Gastrocnemius medialis (tissue), 4 donors: ENCODE data around the gene PCSK5. TPM values are rescaled to one million over a fixed set of nuclear protein-coding genes. Genes with fewer than 3 reads are reported as not detected.

Experiments
- ATAC-seq, 2 donors: fragments of 150-250 bp; one replicate each; pipeline ENCODE4 v1.9.1; 2016
- DNase-seq, 2 donors: peaks; one replicate each; pipeline ENCODE4 v3.0.0-alpha.2; 2019
- H3K27ac ChIP-seq, 4 donors: fragments of 200-600 bp; sonication (generic); 1 replicate in 1 of 4; 2 replicates in 3 of 4; pipeline ENCODE4 v1.5.1; 2016 to 2018; ENCODE audit warnings: mild to moderate bottlenecking in 2 of 4, moderate library complexity in 1 of 4
- H3K27me3 ChIP-seq, 3 donors: fragments of 200-600 bp; sonication (generic) in 2 of 3; 1 replicate in 1 of 3; 2 replicates in 2 of 3; pipeline versions ENCODE4 v1.5.1 to v1.6.0; 2016 to 2019; ENCODE audit warnings: mild to moderate bottlenecking in 1 of 3, moderate library complexity in 1 of 3
- H3K36me3 ChIP-seq, 2 donors: fragments of 200-600 bp; sonication (generic) in 1 of 2; one replicate each; pipeline ENCODE4 v1.5.1; 2017 to 2018
- H3K4me1 ChIP-seq, 2 donors: fragments of 200-600 bp; sonication (generic) in 1 of 2; one replicate each; pipeline ENCODE4 v1.5.1; 2016 to 2017; ENCODE audit warnings: mild to moderate bottlenecking in 2 of 2
- H3K4me3 ChIP-seq, 4 donors: fragments of 200-600 bp; sonication (generic) in 3 of 4; 1 replicate in 1 of 4; 2 replicates in 3 of 4; pipeline ENCODE4 v1.5.1; 2016 to 2019; ENCODE audit warnings: mild to moderate bottlenecking in 2 of 4
- H3K9me3 ChIP-seq, 3 donors: fragments of 200-600 bp; sonication (generic) in 2 of 3; 1 replicate in 1 of 3; 2 replicates in 2 of 3; pipeline ENCODE4 v1.5.1; 2016 to 2019
- POLR2A ChIP-seq, 2 donors: fragments of 450-650 bp; IDR thresholded peaks; one replicate each; pipeline ENCODE4 v1.6.1; 2017; ENCODE audit warnings: antibody characterized with exemption in 2 of 2, mild to moderate bottlenecking in 2 of 2, moderate library complexity in 2 of 2
- in situ Hi-C, 4 donors: fragments of 200-750 bp; cut with MboI; loops; one replicate each; pipeline versions ENCODE4 v1.15.0 to v1.8.0; 2017; ENCODE audit warnings: low sequenced_read_pairs in 4 of 4
- intact Hi-C: fragments of 100-400 bp; cut with DNase I; formaldehyde crosslinking; loops from one replicate; pipeline ENCODE4 v1.15.1; 2023; ENCODE audit warnings: low total_unique reads
- total RNA-seq, 4 donors: library from RNA; depleted of rRNA; stranded (reverse); fragments of >200 nt; gene quantifications; one replicate each; pipeline versions ENCODE4 v1.1.0 to v1.2.3, GENCODE V29; 2016
- TF ChIP-seq, protein P1 (sequence below), 5 experiments: fragments of 450-650 bp in 3 of 5; fragments of 200-600 bp in 2 of 5; sonication (generic) in 2 of 5; IDR thresholded peaks in 4 of 5; conservative IDR thresholded peaks in 1 of 5; 1 replicate in 4 of 5; 2 replicates in 1 of 5; pipeline ENCODE4 v1.5.1; 2016 to 2019; ENCODE audit warnings: antibody characterized with exemption in 5 of 5, mild to moderate bottlenecking in 3 of 5, moderate library complexity in 3 of 5

Gene PCSK5
- total RNA-seq, 4 donors from 2014 or later, result 1.3 to 8.3 (median 3.2) TPM

DNA sequence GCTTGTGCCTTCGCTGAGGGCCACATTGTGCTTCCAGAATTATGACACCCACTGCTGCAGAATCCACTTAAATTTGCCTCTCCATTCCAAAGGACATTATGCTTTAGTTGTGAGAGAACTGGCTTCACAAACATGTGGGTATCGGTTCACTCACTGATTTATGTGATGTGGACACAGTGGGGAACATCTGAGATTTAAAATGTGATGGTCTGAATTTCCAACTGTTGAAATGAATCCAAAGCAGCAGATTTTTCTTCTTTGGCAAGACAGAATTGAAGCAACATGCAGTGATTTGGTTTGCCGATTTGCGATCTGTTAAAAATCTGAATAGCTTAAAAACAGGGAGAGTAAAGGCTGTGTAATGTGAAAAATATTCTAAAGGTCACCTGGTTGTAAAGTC is 20.3 kb downstream of the PCSK5 start:
- no peak overlapping the region for H3K27ac ChIP-seq
- no peak for ATAC-seq
- H3K4me1 ChIP-seq, result no peaks in the 10 kb centered on the region
- H3K27me3 ChIP-seq, result no peaks in the 10 kb centered on the region
- H3K9me3 ChIP-seq, result no peaks in the 10 kb centered on the region
- no peaks in the 10 kb centered on the region for H3K36me3 ChIP-seq
- no peak overlapping the region for H3K4me3 ChIP-seq
- no peak for DNase-seq
- TF ChIP-seq POLR2A (IDR thresholded peaks at IDR 0.05), result no peak
- TF ChIP-seq, protein P1, sequence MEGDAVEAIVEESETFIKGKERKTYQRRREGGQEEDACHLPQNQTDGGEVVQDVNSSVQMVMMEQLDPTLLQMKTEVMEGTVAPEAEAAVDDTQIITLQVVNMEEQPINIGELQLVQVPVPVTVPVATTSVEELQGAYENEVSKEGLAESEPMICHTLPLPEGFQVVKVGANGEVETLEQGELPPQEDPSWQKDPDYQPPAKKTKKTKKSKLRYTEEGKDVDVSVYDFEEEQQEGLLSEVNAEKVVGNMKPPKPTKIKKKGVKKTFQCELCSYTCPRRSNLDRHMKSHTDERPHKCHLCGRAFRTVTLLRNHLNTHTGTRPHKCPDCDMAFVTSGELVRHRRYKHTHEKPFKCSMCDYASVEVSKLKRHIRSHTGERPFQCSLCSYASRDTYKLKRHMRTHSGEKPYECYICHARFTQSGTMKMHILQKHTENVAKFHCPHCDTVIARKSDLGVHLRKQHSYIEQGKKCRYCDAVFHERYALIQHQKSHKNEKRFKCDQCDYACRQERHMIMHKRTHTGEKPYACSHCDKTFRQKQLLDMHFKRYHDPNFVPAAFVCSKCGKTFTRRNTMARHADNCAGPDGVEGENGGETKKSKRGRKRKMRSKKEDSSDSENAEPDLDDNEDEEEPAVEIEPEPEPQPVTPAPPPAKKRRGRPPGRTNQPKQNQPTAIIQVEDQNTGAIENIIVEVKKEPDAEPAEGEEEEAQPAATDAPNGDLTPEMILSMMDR (IDR thresholded peaks at IDR 0.05 in 4 of 5, conservative IDR thresholded peaks at IDR 0.05 in 1 of 5), result no peak
- intact Hi-C loops, result no loop called here
- in situ Hi-C loops, result loop anchor here in 1 of 4 donors (25.0 kb wide), 1 partner anchor 102 kb away; no protein-coding TSS in a partner anchor

GRCh38 chr9:75911390-75911789 is 20.9 kb downstream of the PCSK5 start:
- Histone ChIP-seq H3K4me1 (no peaks in the 10 kb centered on the region), H3K27me3 (no peaks in the 10 kb centered on the region), H3K27ac (no peak overlapping the region), H3K4me3 (no peak overlapping the region), H3K36me3 (no peaks in the 10 kb centered on the region), H3K9me3 (no peaks in the 10 kb centered on the region)
- TF ChIP-seq, protein P1 (IDR thresholded peaks at IDR 0.05 in 4 of 5, conservative IDR thresholded peaks at IDR 0.05 in 1 of 5), result no peak
- TF ChIP-seq POLR2A (IDR thresholded peaks at IDR 0.05), result no peak
- intact Hi-C loops (no loop called here), in situ Hi-C loops (loop anchor here in 1 of 4 donors (25.0 kb wide), 1 partner anchor 101 kb away; no protein-coding TSS in a partner anchor)
- DNase-seq (no peak), ATAC-seq (no peak)

DNA sequence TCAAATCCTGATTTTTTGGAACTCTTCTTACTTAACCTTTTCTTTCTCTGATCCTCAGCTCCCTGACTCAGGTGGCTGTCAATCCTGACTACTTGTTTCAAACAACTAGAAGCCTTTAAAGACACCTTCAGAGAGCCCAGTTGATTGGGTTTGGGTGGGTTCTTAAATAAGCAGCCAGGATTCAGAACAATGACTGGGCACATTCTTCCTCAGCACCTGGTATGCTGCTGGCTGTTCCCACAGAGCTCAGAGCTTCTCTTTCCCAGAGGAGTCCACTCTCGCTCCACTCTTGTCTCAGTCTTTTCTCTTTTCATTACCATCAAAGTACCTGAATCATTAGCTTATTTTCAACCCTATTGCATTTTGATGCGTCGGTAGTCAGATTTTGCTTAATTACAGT is 22.5 kb downstream of the PCSK5 start:
- H3K4me1 ChIP-seq, result no peaks in the 10 kb centered on the region

GRCh38 chr9:75914002-75914401 is 23.5 kb downstream of the PCSK5 start:
- no peaks in the 10 kb centered on the region for H3K9me3 ChIP-seq
- no peaks in the 10 kb centered on the region for H3K4me1 ChIP-seq
- no peak overlapping the region for H3K4me3 ChIP-seq
- H3K27ac ChIP-seq, result no peak overlapping the region
- intact Hi-C loops, result no loop called here
- ATAC-seq, result no peak
- H3K36me3 ChIP-seq, result no peaks in the 10 kb centered on the region
- DNase-seq, result no peak
- TF ChIP-seq, protein P1 (IDR thresholded peaks at IDR 0.05 in 4 of 5, conservative IDR thresholded peaks at IDR 0.05 in 1 of 5), result no peak
- TF ChIP-seq POLR2A (IDR thresholded peaks at IDR 0.05), result no peak
- in situ Hi-C loops, result loop anchor here in 1 of 4 donors (25.0 kb wide), 1 partner anchor 98 kb away; no protein-coding TSS in a partner anchor
- no peaks in the 10 kb centered on the region for H3K27me3 ChIP-seq

More for the DNA sequence above, 22.5 kb downstream of the PCSK5 start:
- in situ Hi-C loops, result loop anchor here in 1 of 4 donors (25.0 kb wide), 1 partner anchor 99 kb away; no protein-coding TSS in a partner anchor
- no peaks in the 10 kb centered on the region for H3K9me3 ChIP-seq
- H3K36me3 ChIP-seq, result no peaks in the 10 kb centered on the region
- TF ChIP-seq POLR2A (IDR thresholded peaks at IDR 0.05), result no peak
- TF ChIP-seq, protein P1 (IDR thresholded peaks at IDR 0.05 in 4 of 5, conservative IDR thresholded peaks at IDR 0.05 in 1 of 5), result no peak
- ATAC-seq (no peak), DNase-seq (no peak)
- H3K27me3 ChIP-seq, result no peaks in the 10 kb centered on the region
- no peak overlapping the region for H3K27ac ChIP-seq
- intact Hi-C loops, result no loop called here
- no peak overlapping the region for H3K4me3 ChIP-seq
